Measurements from ENCODE around the gene KLHL22.
"Not testable (repeated sequence)": the region's sequence is repeated elsewhere in the genome, so short reads cannot be mapped to it uniquely, and the experiment has no call there.

The KLHL22 gene

DNA sequence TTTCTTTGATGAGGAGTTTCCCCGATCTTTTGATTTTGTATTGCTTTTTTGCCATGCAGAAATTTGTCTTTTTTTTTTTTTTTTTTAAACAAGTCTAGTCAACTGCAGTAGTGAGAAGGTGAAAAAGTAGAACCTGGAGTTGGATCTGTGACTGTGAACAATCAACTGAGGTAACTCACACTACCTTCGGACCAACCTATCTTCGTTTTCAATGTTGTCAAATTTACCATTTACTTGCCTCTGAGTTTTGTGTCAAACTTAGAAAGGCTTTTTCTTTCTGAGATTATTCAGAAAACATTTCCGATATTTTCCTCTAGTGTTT is 20.5 kb downstream of the KLHL22 start:
- no peak overlapping the region for H3K9ac ChIP-seq
- H3K4me3 ChIP-seq (ENCODE audit: low read depth, low read length), result no peak overlapping the region
- no peaks in the 10 kb centered on the region for H3K4me1 ChIP-seq
- H3K9me3 ChIP-seq (ENCODE audit: control insufficient read depth, low read length), result no peaks in the 10 kb centered on the region
- no peak overlapping the region for H3K4me2 ChIP-seq (ENCODE audit: low read length)
- H3K27me3 ChIP-seq (ENCODE audit: control insufficient read depth, insufficient read depth, low read length), result no peaks in the 10 kb centered on the region
- H3K27ac ChIP-seq, result no peak overlapping the region
- H2AFZ ChIP-seq, result no peak overlapping the region
- H3K79me2 ChIP-seq, result no peaks in the 10 kb centered on the region
- H3K36me3 ChIP-seq (ENCODE audit: control insufficient read depth, insufficient read depth, low read length), result no peaks in the 10 kb centered on the region
- TF ChIP-seq, protein P1, sequence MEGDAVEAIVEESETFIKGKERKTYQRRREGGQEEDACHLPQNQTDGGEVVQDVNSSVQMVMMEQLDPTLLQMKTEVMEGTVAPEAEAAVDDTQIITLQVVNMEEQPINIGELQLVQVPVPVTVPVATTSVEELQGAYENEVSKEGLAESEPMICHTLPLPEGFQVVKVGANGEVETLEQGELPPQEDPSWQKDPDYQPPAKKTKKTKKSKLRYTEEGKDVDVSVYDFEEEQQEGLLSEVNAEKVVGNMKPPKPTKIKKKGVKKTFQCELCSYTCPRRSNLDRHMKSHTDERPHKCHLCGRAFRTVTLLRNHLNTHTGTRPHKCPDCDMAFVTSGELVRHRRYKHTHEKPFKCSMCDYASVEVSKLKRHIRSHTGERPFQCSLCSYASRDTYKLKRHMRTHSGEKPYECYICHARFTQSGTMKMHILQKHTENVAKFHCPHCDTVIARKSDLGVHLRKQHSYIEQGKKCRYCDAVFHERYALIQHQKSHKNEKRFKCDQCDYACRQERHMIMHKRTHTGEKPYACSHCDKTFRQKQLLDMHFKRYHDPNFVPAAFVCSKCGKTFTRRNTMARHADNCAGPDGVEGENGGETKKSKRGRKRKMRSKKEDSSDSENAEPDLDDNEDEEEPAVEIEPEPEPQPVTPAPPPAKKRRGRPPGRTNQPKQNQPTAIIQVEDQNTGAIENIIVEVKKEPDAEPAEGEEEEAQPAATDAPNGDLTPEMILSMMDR (IDR thresholded peaks at IDR 0.05), result no peak

- Histone ChIP-seq H2AFZ (no peak overlapping the region), H3K4me2 (ENCODE audit: low read length) (no peak overlapping the region), H3K9ac (no peak overlapping the region), H3K79me2 (no peaks in the 10 kb centered on the region), H3K9me3 (ENCODE audit: control insufficient read depth, low read length) (no peaks in the 10 kb centered on the region), H3K27me3 (ENCODE audit: control insufficient read depth, insufficient read depth, low read length) (no peaks in the 10 kb centered on the region), H3K4me3 (ENCODE audit: low read depth, low read length) (no peak overlapping the region), H3K27ac (no peak overlapping the region), H3K36me3 (ENCODE audit: control insufficient read depth, insufficient read depth, low read length) (no peaks in the 10 kb centered on the region), H3K4me1 (no peaks in the 10 kb centered on the region)
- TF ChIP-seq, protein P1 (IDR thresholded peaks at IDR 0.05), result no peak
Observed at GRCh38 chr22:20472629-20473442, 22.8 kb downstream of the KLHL22 start.

DNA sequence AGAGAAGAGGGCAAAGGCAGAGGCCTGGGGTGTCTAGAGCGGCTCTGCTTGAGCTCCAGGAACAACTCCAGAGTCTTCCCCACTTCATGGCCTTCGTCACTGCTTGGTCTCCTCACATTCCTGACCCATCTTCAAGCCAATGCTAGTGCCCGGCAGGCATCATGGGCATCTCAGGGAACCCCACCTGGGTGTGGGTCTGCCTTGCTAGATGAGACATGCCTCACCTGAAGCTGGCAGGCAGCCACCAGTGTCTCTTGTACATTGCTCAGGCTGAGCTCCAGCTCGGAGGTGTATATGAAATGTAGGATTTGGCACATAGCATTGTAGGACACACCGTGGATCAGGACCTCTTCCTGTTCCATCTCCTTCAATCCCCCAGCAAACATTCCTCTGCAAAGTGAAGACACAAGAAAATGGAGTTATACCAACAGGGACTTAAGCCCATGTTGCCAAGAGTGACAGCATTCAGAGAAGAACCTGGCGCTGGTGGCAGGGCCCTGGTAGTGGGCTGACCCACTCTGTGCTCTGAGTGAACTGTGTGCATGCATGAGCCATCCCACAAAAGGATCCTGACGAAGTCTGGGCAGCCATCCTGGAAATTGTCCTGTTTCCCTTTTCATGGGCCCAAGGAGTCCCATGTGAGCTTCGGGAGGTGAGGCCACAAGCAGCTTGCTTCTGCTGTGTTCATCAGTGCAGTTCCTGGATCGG is 24.3 kb downstream of the KLHL22 start:
- Histone ChIP-seq H3K27me3 (ENCODE audit: control insufficient read depth, insufficient read depth, low read length) (no peaks in the 10 kb centered on the region), H3K4me2 (ENCODE audit: low read length) (no peak overlapping the region), H3K4me1 (no peaks in the 10 kb centered on the region), H3K9me3 (ENCODE audit: control insufficient read depth, low read length) (no peaks in the 10 kb centered on the region), H3K27ac (no peak overlapping the region), H3K79me2 (no peaks in the 10 kb centered on the region), H3K36me3 (ENCODE audit: control insufficient read depth, insufficient read depth, low read length) (no peaks in the 10 kb centered on the region), H2AFZ (no peak overlapping the region), H3K9ac (no peak overlapping the region), H3K4me3 (ENCODE audit: low read depth, low read length) (no peak overlapping the region)
- TF ChIP-seq, protein P1 (IDR thresholded peaks at IDR 0.05), result no peak

DNA sequence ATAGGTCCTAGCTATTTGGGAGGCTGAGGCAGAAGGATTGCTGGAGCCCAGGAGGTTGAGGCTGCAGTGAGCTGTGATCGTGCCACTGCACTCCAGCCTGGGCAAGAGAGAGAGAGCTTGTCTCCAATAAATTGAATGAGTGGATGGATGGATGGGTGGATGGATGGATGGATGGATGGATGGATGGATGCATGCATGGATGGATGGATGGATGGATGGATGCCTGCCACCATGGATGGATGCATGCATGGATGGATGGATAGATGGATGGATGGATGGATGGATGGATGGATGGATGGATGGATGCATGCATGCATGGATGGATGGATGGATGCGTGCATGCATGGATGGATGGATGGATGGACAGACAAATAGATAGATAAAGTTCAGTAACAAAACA is 25.1 kb downstream of the KLHL22 start:
- H3K9ac ChIP-seq; H3K27me3 ChIP-seq (ENCODE audit: control insufficient read depth, insufficient read depth, low read length); H3K9me3 ChIP-seq (ENCODE audit: control insufficient read depth, low read length); H3K4me1 ChIP-seq; H3K36me3 ChIP-seq (ENCODE audit: control insufficient read depth, insufficient read depth, low read length); H3K4me2 ChIP-seq (ENCODE audit: low read length); H2AFZ ChIP-seq; H3K79me2 ChIP-seq; H3K4me3 ChIP-seq (ENCODE audit: low read depth, low read length); H3K27ac ChIP-seq: not testable (repeated sequence)

GRCh38 chr22:20469110-20469868 is 26.3 kb downstream of the KLHL22 start:
- no peaks in the 10 kb centered on the region for H3K36me3 ChIP-seq (ENCODE audit: control insufficient read depth, insufficient read depth, low read length)
- no peak overlapping the region for H3K4me2 ChIP-seq (ENCODE audit: low read length)
- TF ChIP-seq, protein P1 (IDR thresholded peaks at IDR 0.05), result no peak
- H3K79me2 ChIP-seq, result no peaks in the 10 kb centered on the region
- no peaks in the 10 kb centered on the region for H3K9me3 ChIP-seq (ENCODE audit: control insufficient read depth, low read length)
- no peak overlapping the region for H2AFZ ChIP-seq
- no peak overlapping the region for H3K4me3 ChIP-seq (ENCODE audit: low read depth, low read length)
- no peaks in the 10 kb centered on the region for H3K4me1 ChIP-seq
- H3K9ac ChIP-seq, result no peak overlapping the region
- no peak overlapping the region for H3K27ac ChIP-seq
- H3K27me3 ChIP-seq (ENCODE audit: control insufficient read depth, insufficient read depth, low read length), result no peaks in the 10 kb centered on the region
